Glutamatergic neuron (in vitro differentiated cells): Measurements from ENCODE around the gene ERMAP. TPM values are rescaled to one million over a fixed set of nuclear protein-coding genes. Genes with fewer than 3 reads are reported as not detected.
"Not testable (repeated sequence)": the region's sequence is repeated elsewhere in the genome, so short reads cannot be mapped to it uniquely, and the experiment has no call there.

Experiments
- DNase-seq: peaks from one replicate; pipeline ENCODE4 v3.0.0; 2022
- H3K27ac Mint-ChIP-seq: one replicate; pipeline ENCODE4 v1.8.0; 2020; ENCODE audit warnings: mild to moderate bottlenecking, mixed read lengths, inconsistent platforms; ENCODE audit not compliant: unreplicated experiment
- H3K27me3 Mint-ChIP-seq: one replicate; pipeline ENCODE4 v1.8.0; 2020; ENCODE audit warnings: mild to moderate bottlenecking, moderate library complexity, mixed read lengths, inconsistent platforms; ENCODE audit not compliant: unreplicated experiment
- H3K36me3 Mint-ChIP-seq: one replicate; pipeline ENCODE4 v1.8.0; 2020; ENCODE audit warnings: mild to moderate bottlenecking, mixed read lengths, inconsistent platforms; ENCODE audit not compliant: unreplicated experiment
- H3K4me1 Mint-ChIP-seq: one replicate; pipeline ENCODE4 v1.8.0; 2020; ENCODE audit warnings: mild to moderate bottlenecking, low read depth, mixed read lengths, inconsistent platforms; ENCODE audit not compliant: unreplicated experiment
- H3K4me3 Mint-ChIP-seq: one replicate; pipeline ENCODE4 v1.8.0; 2020; ENCODE audit warnings: mild to moderate bottlenecking, mixed read lengths, inconsistent platforms; ENCODE audit not compliant: unreplicated experiment
- H3K9me3 Mint-ChIP-seq: one replicate; pipeline ENCODE4 v1.8.0; 2020; ENCODE audit warnings: mild to moderate bottlenecking, moderate library complexity, mixed read lengths, inconsistent platforms; ENCODE audit not compliant: unreplicated experiment
- total RNA-seq: library from RNA; stranded (reverse); fragmentation: NEBNext Ultra II Directional; extraction: Animal tissue kit (Norgen Biotek cat#: 25700); gene quantifications from one replicate; pipeline ENCODE4 v1.2.1, GENCODE V29; 2021; ENCODE audit not compliant: unreplicated experiment
- TF ChIP-seq, protein P1 (sequence below): fragments of 200-600 bp; sonication (generic); IDR thresholded peaks from one replicate; pipeline ENCODE4 v1.5.0; 2021; ENCODE audit not compliant: partially characterized antibody, unreplicated experiment

ERMAP gene
- total RNA-seq, 1 donor from 2014 or later: 4.9 TPM

DNA sequence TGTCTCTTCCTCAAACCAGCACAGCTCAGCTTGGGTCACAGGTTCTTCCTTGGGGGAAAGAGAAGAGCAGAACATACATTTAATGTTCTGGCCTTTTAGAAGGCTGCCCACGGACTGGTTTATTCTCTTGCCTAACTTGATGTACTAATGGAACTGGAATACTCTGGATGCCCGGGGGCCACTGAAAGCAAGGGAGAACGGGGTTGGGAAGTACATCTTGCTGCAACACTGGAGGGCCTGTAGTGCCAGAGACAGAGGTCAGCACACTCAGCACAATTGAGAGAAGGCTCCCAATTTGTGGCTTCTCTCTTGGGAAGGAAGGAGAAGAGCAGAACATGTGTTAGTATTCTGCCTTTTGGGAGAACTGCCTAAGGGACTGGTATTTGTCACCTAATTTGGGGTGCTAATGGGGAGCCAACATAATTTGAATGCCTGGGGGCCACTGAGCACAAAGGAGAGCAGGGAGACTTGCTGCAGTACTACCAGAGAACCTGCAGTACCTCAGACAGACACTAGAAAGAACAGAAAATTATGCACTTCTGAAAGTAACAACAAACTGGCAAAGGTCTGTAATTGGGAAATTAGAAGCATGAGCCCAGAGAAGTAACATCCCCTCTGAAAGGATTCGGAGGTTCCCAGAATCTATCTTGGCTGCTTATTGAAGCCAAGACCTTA, 43.6 kb downstream of the ERMAP start:
- no peak overlapping the region for H3K27ac Mint-ChIP-seq
- no peaks in the 10 kb centered on the region for H3K4me1 Mint-ChIP-seq
- no peak for DNase-seq
- H3K27me3 Mint-ChIP-seq: peaks cover 5% of the 10 kb centered on the region
- peaks cover 17% of the 10 kb centered on the region for H3K9me3 Mint-ChIP-seq
- H3K4me3 Mint-ChIP-seq: no peak overlapping the region
- H3K36me3 Mint-ChIP-seq: peaks cover 44% of the 10 kb centered on the region
- TF ChIP-seq, protein P1, sequence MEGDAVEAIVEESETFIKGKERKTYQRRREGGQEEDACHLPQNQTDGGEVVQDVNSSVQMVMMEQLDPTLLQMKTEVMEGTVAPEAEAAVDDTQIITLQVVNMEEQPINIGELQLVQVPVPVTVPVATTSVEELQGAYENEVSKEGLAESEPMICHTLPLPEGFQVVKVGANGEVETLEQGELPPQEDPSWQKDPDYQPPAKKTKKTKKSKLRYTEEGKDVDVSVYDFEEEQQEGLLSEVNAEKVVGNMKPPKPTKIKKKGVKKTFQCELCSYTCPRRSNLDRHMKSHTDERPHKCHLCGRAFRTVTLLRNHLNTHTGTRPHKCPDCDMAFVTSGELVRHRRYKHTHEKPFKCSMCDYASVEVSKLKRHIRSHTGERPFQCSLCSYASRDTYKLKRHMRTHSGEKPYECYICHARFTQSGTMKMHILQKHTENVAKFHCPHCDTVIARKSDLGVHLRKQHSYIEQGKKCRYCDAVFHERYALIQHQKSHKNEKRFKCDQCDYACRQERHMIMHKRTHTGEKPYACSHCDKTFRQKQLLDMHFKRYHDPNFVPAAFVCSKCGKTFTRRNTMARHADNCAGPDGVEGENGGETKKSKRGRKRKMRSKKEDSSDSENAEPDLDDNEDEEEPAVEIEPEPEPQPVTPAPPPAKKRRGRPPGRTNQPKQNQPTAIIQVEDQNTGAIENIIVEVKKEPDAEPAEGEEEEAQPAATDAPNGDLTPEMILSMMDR: peak; percentile 31

DNA sequence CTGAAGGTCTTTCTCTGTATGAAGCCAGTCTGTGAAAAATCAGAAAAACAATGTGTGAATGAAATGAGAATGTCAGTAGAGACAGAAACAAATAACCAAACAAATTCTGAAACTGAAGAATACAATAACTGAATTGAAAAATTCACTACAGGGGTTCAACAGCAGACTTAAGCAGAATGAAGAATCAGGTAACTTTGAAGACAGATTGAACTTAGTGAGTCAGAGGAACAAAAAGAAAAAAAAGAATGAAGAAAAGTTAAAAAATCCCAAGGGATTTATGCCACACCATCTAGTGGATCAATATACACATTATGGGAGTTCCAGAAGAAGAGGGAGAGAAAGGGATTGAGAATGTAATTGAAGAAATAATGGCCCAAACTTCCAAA, 44.1 kb downstream of the ERMAP start:
- H3K27me3 Mint-ChIP-seq: peaks cover 5% of the 10 kb centered on the region
- H3K9me3 Mint-ChIP-seq: peaks cover 17% of the 10 kb centered on the region
- no peak overlapping the region for H3K27ac Mint-ChIP-seq

DNA sequence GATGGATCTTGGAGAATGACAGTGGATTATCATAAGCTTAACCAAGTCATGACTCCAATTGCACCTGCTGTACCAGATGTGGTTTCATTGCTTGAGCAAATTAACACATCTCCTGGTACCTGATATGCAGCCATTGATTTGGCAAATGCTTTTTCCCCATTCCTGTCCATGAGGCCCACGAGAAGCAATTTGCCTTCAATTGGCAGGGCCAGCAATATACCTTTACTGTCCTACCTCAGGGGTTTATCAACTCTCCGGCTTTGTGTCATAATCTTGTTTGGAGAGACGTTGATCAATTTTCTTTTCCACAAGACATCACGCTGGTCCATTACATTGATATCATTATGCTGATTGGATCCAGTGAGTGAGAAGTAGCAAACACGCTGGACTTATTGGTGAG, 49.6 kb downstream of the ERMAP start:
- TF ChIP-seq, protein P1: no peak
- peaks cover 3% of the 10 kb centered on the region for H3K9me3 Mint-ChIP-seq
- peaks cover 5% of the 10 kb centered on the region for H3K36me3 Mint-ChIP-seq
- H3K4me1 Mint-ChIP-seq: no peaks in the 10 kb centered on the region
- no peak overlapping the region for H3K4me3 Mint-ChIP-seq
- no peaks in the 10 kb centered on the region for H3K27me3 Mint-ChIP-seq
- DNase-seq: no peak
- H3K27ac Mint-ChIP-seq: no peak overlapping the region

More for the DNA sequence above, 44.1 kb downstream of the ERMAP start:
- TF ChIP-seq, protein P1: no peak
- Mint-ChIP-seq H3K36me3 (peaks cover 44% of the 10 kb centered on the region), H3K4me3 (no peak overlapping the region), H3K4me1 (no peaks in the 10 kb centered on the region)
- DNase-seq: no peak

DNA sequence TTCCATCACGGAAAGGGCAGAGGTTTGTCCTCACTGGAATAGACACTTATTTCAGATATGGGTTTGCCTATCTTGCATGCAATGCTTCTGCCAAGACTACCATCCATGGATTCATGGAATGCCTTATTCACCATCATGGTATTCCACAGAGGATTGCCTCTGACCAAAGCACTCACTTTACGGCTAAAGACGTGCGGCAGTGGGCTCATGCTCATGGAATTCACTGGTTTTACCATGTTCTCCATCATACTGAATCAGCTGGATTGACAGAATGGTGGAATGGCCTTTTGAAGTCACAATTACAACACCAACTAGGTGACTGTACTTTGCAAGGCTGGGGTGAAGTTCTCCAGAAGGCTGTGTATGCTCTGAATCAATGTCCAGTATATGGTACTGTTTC, 51.5 kb downstream of the ERMAP start:
- H3K27ac Mint-ChIP-seq, DNase-seq, H3K9me3 Mint-ChIP-seq, H3K27me3 Mint-ChIP-seq, H3K36me3 Mint-ChIP-seq, H3K4me3 Mint-ChIP-seq, H3K4me1 Mint-ChIP-seq: not testable (repeated sequence)

DNA sequence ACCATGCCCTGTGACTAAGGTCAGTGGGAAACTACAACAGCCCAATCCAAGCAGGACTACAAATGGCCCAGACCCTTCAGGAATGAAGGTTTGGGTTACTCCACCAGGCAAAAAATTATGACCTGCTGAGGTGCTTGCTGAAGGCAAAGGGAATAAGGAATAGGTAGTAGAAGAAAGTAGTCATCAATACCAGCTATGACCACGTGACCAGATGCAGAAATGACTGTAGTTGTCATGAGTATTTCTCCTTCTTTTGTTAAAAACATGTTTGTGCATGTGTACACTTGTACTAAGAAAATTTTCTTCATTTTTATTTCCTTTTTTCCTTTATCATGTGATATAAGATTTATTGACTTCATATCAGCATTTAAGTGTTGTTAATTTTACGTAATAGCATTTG, 52.3 kb downstream of the ERMAP start:
- not testable (repeated sequence) for H3K27me3 Mint-ChIP-seq, H3K9me3 Mint-ChIP-seq, DNase-seq, H3K36me3 Mint-ChIP-seq, H3K4me3 Mint-ChIP-seq, H3K4me1 Mint-ChIP-seq, H3K27ac Mint-ChIP-seq

DNA sequence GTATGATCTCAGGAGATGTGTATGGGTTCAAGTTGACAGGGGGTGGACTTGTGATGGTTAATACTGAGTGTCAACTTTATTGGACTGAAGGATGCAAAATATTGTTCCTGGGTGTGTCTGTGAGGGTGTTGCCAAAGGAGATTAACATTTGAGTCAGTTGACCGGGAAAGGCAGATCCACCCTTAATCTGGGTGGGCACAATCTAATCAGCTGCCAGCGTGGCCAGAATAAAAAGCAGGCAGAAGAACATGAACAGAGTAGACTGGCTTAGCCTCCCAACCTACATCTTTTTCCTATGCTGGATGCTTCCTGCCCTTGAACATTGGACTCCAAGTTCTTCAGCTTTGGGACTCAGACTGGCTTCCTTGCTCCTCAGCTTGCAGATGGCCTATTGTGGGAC, 52.8 kb downstream of the ERMAP start:
- H3K4me3 Mint-ChIP-seq, DNase-seq, H3K27me3 Mint-ChIP-seq, H3K4me1 Mint-ChIP-seq, H3K36me3 Mint-ChIP-seq, H3K9me3 Mint-ChIP-seq, H3K27ac Mint-ChIP-seq: not testable (repeated sequence)

DNA sequence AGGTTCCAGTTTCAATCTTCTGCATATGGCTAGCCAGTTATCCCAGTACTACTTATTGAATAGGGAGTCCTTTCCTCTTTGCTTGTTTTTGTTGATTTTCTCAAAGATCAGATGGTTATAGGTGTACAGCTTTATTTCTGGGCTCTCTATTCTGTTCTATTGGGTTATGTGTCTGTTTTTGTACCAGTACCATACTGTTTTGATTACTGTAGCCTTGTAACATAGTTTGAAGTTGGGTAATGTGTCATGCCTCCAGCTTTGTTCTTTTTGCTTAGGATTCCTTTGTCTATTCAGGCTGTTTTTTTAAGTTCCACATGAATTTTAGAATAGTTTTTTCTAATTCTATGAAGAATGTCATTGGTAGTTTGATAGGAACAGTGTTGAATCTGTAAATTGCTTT, 56.2 kb downstream of the ERMAP start:
- not testable (repeated sequence) for H3K4me1 Mint-ChIP-seq

More for the DNA sequence above, 56.2 kb downstream of the ERMAP start:
- H3K4me3 Mint-ChIP-seq, H3K27me3 Mint-ChIP-seq, DNase-seq, H3K27ac Mint-ChIP-seq, H3K9me3 Mint-ChIP-seq, H3K36me3 Mint-ChIP-seq: not testable (repeated sequence)
